RWPE1 (cell line): ENCODE data around the gene FOXC2.

Experiments
- CTCF ChIA-PET: fragments of 350-600 bp; sonication (Branson Sonifier 250); formaldehyde crosslinking; extraction: SDS; loops from one replicate; lab custom pipeline; 2021; lab: Yijun Ruan, JAX
- POLR2A ChIA-PET: fragments of 400-600 bp; formaldehyde crosslinking; extraction: SDS; loops from one replicate; lab custom pipeline; 2020; ENCODE audit warnings: antibody characterized with exemption; ENCODE audit not compliant: low non-redundant PET; lab: Yijun Ruan, JAX
- DNase-seq: peaks from one replicate; pipeline ENCODE4 v3.0.0; 2012; ENCODE audit warnings: low spot score
- H3K27ac ChIP-seq: fragments of 450-650 bp; 2 replicates; pipeline ENCODE4 v1.5.1; 2017
- TF ChIP-seq, protein P1 (sequence below): fragments of 450-650 bp; conservative IDR thresholded peaks from 2 replicates; pipeline ENCODE4 v1.5.1; 2017; ENCODE audit warnings: low read depth, mild to moderate bottlenecking

The FOXC2 gene

GRCh38 chr16:86531641-86532525 lies 34.7 kb upstream of the FOXC2 start:
- no peak for DNase-seq
- TF ChIP-seq, protein P1, sequence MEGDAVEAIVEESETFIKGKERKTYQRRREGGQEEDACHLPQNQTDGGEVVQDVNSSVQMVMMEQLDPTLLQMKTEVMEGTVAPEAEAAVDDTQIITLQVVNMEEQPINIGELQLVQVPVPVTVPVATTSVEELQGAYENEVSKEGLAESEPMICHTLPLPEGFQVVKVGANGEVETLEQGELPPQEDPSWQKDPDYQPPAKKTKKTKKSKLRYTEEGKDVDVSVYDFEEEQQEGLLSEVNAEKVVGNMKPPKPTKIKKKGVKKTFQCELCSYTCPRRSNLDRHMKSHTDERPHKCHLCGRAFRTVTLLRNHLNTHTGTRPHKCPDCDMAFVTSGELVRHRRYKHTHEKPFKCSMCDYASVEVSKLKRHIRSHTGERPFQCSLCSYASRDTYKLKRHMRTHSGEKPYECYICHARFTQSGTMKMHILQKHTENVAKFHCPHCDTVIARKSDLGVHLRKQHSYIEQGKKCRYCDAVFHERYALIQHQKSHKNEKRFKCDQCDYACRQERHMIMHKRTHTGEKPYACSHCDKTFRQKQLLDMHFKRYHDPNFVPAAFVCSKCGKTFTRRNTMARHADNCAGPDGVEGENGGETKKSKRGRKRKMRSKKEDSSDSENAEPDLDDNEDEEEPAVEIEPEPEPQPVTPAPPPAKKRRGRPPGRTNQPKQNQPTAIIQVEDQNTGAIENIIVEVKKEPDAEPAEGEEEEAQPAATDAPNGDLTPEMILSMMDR = no peak
- CTCF ChIA-PET = interaction anchor here (0.6 to 1.1 kb wide), 2 partner anchors 14 to 1340 kb away, joined by 3 read pairs; no protein-coding TSS in a partner anchor
- no peak overlapping the region for H3K27ac ChIP-seq
- POLR2A ChIA-PET = no interaction called here

DNA sequence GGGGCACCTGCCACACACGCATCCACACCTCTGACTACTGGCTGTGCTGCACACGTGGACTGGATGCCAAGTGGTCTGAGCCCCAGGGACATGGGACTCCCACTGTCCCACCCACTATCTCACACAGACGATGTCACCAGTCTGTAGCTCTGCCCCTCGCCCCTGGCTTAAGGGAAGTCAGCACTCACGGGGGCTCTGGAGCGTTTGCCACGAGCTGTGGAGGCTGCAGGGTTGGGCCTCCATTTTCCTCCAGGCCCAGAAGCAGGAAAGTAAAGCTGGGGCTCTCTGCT lies 34.2 kb upstream of the FOXC2 start:
- TF ChIP-seq, protein P1 = no peak
- ChIA-PET CTCF (interaction anchor here (0.6 to 1.5 kb wide), 2 partner anchors 12 to 1339 kb away, joined by 3 to 6 read pairs; no protein-coding TSS in a partner anchor), POLR2A (no interaction called here)
- no peak overlapping the region for H3K27ac ChIP-seq
- no peak for DNase-seq

DNA sequence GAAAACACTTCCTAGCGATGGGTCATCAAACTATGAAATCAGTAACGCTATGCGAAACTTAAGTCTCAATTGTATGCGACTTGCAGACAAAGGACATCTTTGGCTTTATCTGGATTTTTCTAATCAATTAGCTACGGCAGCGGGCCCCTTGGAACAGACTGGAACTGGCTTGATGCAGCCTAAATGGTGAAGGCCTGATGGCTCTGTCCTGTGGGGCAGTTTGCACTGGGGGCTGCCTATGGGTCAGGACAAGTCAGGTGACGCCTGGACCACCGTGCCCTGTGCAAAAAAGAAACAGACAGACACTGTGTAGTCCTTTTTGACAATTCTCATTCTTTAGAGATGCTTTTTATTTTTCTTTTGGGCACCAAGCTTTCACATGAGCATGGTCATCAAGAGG lies 33.6 kb upstream of the FOXC2 start:
- no peak for DNase-seq
- TF ChIP-seq, protein P1 = no peak
- POLR2A ChIA-PET = no interaction called here
- CTCF ChIA-PET = interaction anchor here (1.5 kb wide), 1 partner anchor 13 kb away, joined by 6 read pairs; no protein-coding TSS in a partner anchor
- H3K27ac ChIP-seq = no peak overlapping the region

GRCh38 chr16:86533767-86534351 lies 32.8 kb upstream of the FOXC2 start:
- H3K27ac ChIP-seq = no peak overlapping the region
- ChIA-PET CTCF (interaction anchor here (1.5 kb wide), 1 partner anchor 14 kb away, joined by 6 read pairs; no protein-coding TSS in a partner anchor), POLR2A (no interaction called here)
- TF ChIP-seq, protein P1 = no peak
- DNase-seq = no peak

GRCh38 chr16:86534779-86535615 lies 31.6 kb upstream of the FOXC2 start:
- ChIA-PET CTCF (interaction anchor here (0.7 kb wide), 1 partner anchor 528 kb away, joined by 3 read pairs; no protein-coding TSS in a partner anchor), POLR2A (no interaction called here)

More at GRCh38 chr16:86534779-86535615, 31.6 kb upstream of the FOXC2 start:
- no peak overlapping the region for H3K27ac ChIP-seq
- DNase-seq = no peak
- TF ChIP-seq, protein P1 = no peak
